NCI-H526 (cell line): ENCODE data around the gene PIGT.
A peak's percentile ranks its signal among the peaks of the same experiment; 100 is the strongest.

Experiments
- DNase-seq, 2 experiments: peaks; one replicate each; lab custom pipeline; 2025; lab: John Stamatoyannopoulos, UW

Gene PIGT

DNA sequence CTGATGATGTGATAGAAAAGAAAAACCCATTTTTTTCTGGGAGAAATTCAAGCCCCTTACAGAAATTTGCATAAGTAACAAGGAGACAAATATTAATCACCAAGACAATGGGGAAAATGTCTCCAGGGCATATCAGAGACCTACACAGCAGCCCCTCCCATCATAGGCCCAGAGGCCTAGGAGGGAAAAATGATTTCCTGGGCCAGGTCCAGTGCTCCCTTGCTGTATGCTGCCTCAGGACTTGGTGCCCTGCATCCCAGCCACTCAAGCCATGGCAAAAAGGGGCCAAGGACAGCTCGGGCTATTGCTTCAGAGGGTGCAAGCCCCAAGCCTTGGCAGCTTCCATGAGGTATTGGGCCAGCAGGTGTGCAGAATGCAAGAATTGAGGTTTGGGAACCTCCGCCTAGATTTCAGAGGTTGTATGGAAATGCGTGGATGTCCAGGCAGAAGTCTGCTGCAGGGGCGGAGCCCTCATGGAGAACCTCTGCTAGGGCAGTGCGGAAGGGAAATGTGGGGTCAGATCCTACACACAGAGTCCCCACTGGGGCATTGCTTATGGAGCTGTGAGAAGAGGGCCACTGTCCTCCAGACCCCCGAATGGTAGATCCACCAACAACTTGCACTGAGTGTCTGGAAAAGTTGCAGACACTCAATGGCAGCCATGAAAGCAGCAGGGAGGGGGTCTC, 15.5 kb upstream of the PIGT start:
- DNase-seq = no peak

- DNase-seq = no peak
These were observed 13.0 kb upstream of the PIGT start for GRCh38 chr20:45402946-45403345.

DNA sequence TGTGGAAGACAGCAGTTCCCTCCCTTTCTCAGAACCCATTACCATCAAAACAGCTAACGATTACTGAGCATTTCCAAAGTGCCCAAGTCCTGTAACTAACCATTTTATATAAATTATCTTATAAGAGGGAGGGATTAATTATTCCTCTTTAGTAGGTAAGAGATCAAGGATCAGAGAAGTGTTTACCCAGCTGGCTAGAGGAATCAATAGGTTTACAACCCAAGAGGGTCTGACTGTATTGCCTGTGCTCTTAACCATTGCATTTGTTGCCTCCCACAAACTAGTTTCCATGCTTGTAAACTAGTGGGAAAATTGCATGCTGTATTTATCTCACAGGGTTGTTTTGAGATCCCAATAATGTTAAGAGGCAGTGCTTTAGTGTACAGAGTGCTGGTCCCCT, 11.5 kb upstream of the PIGT start:
- no peak for DNase-seq

DNA sequence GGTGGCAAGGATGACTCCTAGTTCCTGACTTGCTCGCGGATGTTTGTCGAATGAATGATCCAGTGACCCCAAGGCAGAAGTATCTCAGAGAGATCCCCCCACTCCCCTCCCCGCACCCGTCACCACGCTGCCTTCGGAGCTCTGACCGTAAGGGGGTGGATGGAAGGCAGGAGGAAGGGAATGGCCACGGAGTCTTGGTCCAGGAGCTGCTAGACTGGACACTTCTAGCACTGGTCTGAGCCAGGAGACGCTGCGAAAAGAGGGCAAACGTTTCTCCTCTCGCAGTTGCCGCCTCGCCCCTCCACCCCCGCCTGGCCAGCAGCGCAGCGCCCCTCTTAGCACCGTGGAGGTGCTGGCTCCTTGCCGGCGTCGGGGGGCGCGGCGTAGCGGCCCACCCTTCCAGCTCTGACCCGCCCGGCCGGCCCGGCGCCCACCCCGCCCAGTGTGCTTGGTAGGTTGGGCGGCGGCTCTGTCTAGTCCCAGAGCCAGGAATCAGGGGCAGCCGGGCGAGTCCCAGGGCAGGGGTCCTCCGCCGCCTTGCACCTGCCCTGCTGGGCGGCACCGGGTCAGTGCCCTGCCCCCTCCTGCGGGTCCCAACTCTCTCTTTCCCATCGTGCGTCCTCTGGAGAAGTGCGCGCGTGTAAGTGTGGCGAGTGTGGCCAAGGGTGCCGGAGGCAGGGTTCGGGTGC, 10.2 kb upstream of the PIGT start:
- DNase-seq = peak in 1 of 2 experiments; percentile 80

DNA sequence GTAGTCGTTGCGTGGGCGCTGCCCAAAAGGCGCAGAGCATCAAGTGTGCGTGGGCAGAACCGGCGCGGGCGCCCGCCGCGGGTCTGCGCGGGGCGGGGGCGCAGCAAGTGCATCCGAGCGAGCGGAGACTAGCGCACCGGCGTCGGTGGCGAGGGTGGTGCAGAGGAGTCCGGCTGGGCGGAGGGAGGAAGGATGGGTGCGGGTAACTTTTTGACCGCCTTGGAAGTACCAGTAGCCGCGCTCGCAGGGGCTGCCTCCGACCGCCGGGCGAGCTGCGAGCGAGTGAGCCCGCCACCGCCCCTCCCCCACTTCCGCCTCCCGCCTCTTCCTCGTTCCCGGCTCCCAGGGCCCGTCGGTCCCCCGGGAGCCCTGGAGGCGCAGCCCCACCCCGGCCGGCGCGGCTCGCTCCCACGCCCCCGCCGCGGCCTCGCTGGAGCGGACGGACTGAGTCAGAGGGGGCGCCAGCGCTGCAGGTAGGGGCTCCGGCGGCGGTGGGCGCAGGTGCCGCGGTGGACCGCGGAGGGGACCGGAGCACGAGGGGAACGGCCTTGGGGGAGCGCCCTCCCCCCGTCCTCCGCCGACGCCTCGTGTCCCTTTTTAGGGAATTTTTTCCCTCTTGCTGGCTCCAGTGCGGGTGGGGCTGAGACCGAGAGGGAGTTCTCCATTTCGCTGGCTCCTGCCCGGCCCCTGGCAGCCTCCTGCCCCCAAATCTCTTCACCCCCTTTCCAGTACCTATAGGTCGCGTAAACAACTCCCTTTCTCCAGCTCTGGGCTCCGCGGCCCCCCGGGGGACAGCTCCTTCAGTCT, 9.5 kb upstream of the PIGT start:
- peak; percentile 52 to 94 for DNase-seq

- peak; percentile 44 to 88 for DNase-seq
These were observed 8.7 kb upstream of the PIGT start for GRCh38 chr20:45407067-45407745.

- DNase-seq = peak in 1 of 2 experiments; percentile 37
These were observed 7.9 kb upstream of the PIGT start, which contains the start of gene DBNDD2 for GRCh38 chr20:45407783-45408645. TSS of gene DBNDD2 (plus strand) at chr20:45408289. CDS start at chr20:45408468, 179 bp downstream.

GRCh38 chr20:45408646-45409213, 7.2 kb upstream of the PIGT start:
- no peak for DNase-seq

GRCh38 chr20:45409521-45410272, 6.2 kb upstream of the PIGT start:
- DNase-seq = no peak

- no peak for DNase-seq
These were observed 5.1 kb upstream of the PIGT start for GRCh38 chr20:45410887-45411286.

DNA sequence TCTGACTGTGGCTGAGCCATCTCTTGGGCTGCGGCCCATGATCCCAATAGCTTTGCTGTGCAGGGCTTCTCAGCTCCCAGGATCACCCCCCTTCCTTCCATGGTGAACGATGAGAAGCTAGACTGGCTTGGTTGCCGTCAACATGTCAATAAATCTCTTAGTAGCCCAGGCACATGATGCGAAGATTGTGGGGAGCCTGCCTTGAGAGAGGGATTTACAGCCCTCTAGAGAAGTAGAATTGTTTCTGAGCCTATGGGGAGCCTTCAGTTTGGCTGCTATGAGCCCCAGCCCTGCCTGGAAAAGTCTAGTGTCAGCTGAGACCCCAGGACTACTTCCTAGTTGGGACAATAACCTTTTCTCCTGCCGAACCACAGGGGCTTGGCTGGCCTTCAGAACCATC, 3.3 kb upstream of the PIGT start:
- no peak for DNase-seq

DNA sequence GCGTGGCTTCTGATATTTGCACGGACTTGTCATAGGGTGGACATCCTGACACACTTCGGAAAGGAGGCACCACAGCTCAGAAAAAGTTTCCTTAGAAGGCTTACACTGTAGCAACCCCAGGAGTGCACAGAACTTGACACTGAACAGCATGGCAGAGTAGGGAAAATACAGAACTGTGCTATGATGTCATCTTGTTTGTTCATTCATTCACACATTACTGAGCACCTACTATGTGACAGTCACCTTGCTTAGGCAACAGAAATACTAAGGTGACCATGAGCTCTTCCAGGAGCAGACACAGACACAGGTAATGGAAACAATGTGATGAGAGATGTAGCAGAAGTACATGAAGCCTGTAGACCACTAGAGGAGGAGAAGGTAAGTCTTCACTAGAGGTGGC, 2.5 kb upstream of the PIGT start:
- DNase-seq = no peak

GRCh38 chr20:45416917-45417316, 976 bp downstream of the PIGT start:
- DNase-seq = no peak

- DNase-seq = peak; percentile 99
These were observed 3.5 kb downstream of the PIGT start for GRCh38 chr20:45419188-45420091.

GRCh38 chr20:45420125-45420524, 4.2 kb downstream of the PIGT start:
- no peak for DNase-seq

DNA sequence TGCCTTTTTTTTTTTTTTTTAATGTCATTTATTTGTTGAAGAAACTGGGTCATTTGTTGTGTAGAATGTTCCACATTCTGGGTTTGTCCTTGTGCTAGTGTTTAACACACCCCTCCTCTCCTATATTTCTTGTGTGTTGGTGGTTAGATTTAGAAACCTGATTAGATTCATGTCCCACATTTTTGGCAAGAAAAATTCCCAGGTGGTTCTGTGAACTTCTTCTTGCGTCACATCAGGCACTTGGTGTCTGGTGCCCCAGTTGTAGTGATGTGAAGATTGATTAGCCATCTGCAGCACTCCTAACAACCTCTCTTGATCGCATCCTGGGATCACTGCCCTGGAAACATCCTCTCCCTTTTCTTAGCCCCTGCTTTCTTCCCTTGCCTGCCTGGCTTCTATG, 7.8 kb downstream of the PIGT start:
- DNase-seq = no peak

- DNase-seq = no peak
These were observed 9.6 kb downstream of the PIGT start for GRCh38 chr20:45425561-45425960.

- DNase-seq = no peak
These were observed 10.5 kb downstream of the PIGT start for GRCh38 chr20:45426320-45427016.
